ENCODE data around the gene DBN1.
A peak's percentile ranks its signal among the peaks of the same experiment; 100 is the strongest.

Gene DBN1

GRCh38 chr5:177455661-177456590 is 17.5 kb downstream of the DBN1 start:
- DNase-seq (ENCODE audit: low read depth in 2 of 2): peak; percentile 80 to 86

- peak; percentile 85 to 86 for DNase-seq (ENCODE audit: low read depth in 2 of 2)
Observed at GRCh38 chr5:177455036-177455660, 18.3 kb downstream of the DBN1 start.

- DNase-seq (ENCODE audit: low read depth in 2 of 2): peak; percentile 86 to 92
Observed at GRCh38 chr5:177454397-177455035, 18.9 kb downstream of the DBN1 start.

- no peak for DNase-seq (ENCODE audit: low read depth in 2 of 2)
Observed at GRCh38 chr5:177453852-177454396, 19.5 kb downstream of the DBN1 start.

- DNase-seq (ENCODE audit: low read depth in 2 of 2): no peak
Observed at GRCh38 chr5:177452688-177453638, 20.5 kb downstream of the DBN1 start.

GRCh38 chr5:177450667-177451424 is 22.6 kb downstream of the DBN1 start:
- no peak for DNase-seq (ENCODE audit: low read depth in 2 of 2)

GRCh38 chr5:177449140-177450061 is 24.0 kb downstream of the DBN1 start:
- no peak for DNase-seq (ENCODE audit: low read depth in 2 of 2)

GRCh38 chr5:177448244-177448950 is 25.0 kb downstream of the DBN1 start:
- DNase-seq (ENCODE audit: low read depth in 2 of 2): no peak

GRCh38 chr5:177447611-177448243 is 25.7 kb downstream of the DBN1 start:
- DNase-seq (ENCODE audit: low read depth in 2 of 2): no peak

- DNase-seq (ENCODE audit: low read depth in 2 of 2): peak in 1 of 2 donors; percentile 53
Observed at GRCh38 chr5:177447066-177447610, 26.3 kb downstream of the DBN1 start.

- DNase-seq (ENCODE audit: low read depth in 2 of 2): peak in 1 of 2 donors; percentile 63
Observed at GRCh38 chr5:177446200-177447065, 27.0 kb downstream of the DBN1 start, which contains the start of gene PRR7. PRR7 (plus strand) TSS chr5:177446814; CDS start chr5:177455068, 8,254 bp downstream.

GRCh38 chr5:177445917-177446199 is 27.6 kb downstream of the DBN1 start:
- no peak for DNase-seq (ENCODE audit: low read depth in 2 of 2)

GRCh38 chr5:177445052-177445916 is 28.1 kb downstream of the DBN1 start:
- no peak for DNase-seq (ENCODE audit: low read depth in 2 of 2)

GRCh38 chr5:177444106-177445051 is 29.1 kb downstream of the DBN1 start:
- DNase-seq (ENCODE audit: low read depth in 2 of 2): no peak

Data from stimulated activated CD8-positive, alpha-beta memory T cell treated with anti-CD3 and anti-CD28 coated beads, Interleukin-15, amount 100 ng/mL, for 4 hours (primary cell).